MCF 10A (cell line): ENCODE measurements around the gene PLEK. TPM values are rescaled to one million over a fixed set of nuclear protein-coding genes. Genes with fewer than 3 reads are reported as not detected.
"Not testable (repeated sequence)": the region's sequence is repeated elsewhere in the genome, so short reads cannot be mapped to it uniquely, and the experiment has no call there.

Source experiments
- BruUV-seq: library from RNA; stranded (reverse); fragments of 400-500 nt; replicated peaks from 2 replicates; lab custom pipeline; 2021; lab: Mats Ljungman, UMichigan
- CTCF ChIA-PET: fragments of 300-600 bp; sonication (Branson Sonifier 250); formaldehyde crosslinking; extraction: SDS; loops from one replicate; lab custom pipeline; 2021; ENCODE audit warnings: antibody characterized with exemption, inconsistent platforms; lab: Yijun Ruan, JAX
- POLR2A ChIA-PET: fragments of 300-600, 350-650 bp; sonication (Branson Sonifier 250); formaldehyde crosslinking; extraction: SDS; loops from one replicate; lab custom pipeline; 2020; ENCODE audit warnings: antibody characterized with exemption, inconsistent platforms; lab: Yijun Ruan, JAX
- DNase-seq: peaks from one replicate; pipeline ENCODE4 v3.0.0-alpha.2; 2018; ENCODE audit not compliant: unreplicated experiment
- H3K27ac Mint-ChIP-seq: one replicate; pipeline ENCODE4 v1.8.0; 2022; ENCODE audit warnings: mild to moderate bottlenecking, low read depth, mixed read lengths; ENCODE audit not compliant: unreplicated experiment
- H3K27me3 Mint-ChIP-seq: one replicate; pipeline ENCODE4 v1.8.0; 2022; ENCODE audit warnings: mixed read lengths; ENCODE audit not compliant: insufficient read depth, unreplicated experiment
- H3K36me3 Mint-ChIP-seq: one replicate; pipeline ENCODE4 v1.8.0; 2022; ENCODE audit warnings: mild to moderate bottlenecking, moderate library complexity, mixed read lengths; ENCODE audit not compliant: insufficient read depth, unreplicated experiment
- H3K4me1 Mint-ChIP-seq: one replicate; pipeline ENCODE4 v1.8.0; 2022; ENCODE audit warnings: mixed read lengths; ENCODE audit not compliant: insufficient read depth, unreplicated experiment
- H3K4me3 Mint-ChIP-seq: one replicate; pipeline ENCODE4 v1.8.0; 2022; ENCODE audit warnings: mild to moderate bottlenecking, moderate library complexity, mixed read lengths; ENCODE audit not compliant: unreplicated experiment
- H3K9me3 Mint-ChIP-seq: one replicate; pipeline ENCODE4 v1.8.0; 2022; ENCODE audit warnings: mixed read lengths; ENCODE audit not compliant: unreplicated experiment
- intact Hi-C: fragments of 100-400 bp; cut with micrococcal nuclease; formaldehyde crosslinking; loops from 2 replicates; pipeline ENCODE4 v1.14.1; 2022
- total RNA-seq: library from RNA; stranded (reverse); gene quantifications from 2 replicates; pipeline ENCODE4 v1.2.3, GENCODE V29; 2022
- TF ChIP-seq, protein P1 (sequence below): fragments of 200-600 bp; IDR thresholded peaks from one replicate; pipeline ENCODE4 v1.8.0; 2022; ENCODE audit warnings: antibody characterized with exemption, mild to moderate bottlenecking; ENCODE audit not compliant: unreplicated experiment

PLEK gene
- total RNA-seq, 1 experiment from 2014 or later, result not detected

DNA sequence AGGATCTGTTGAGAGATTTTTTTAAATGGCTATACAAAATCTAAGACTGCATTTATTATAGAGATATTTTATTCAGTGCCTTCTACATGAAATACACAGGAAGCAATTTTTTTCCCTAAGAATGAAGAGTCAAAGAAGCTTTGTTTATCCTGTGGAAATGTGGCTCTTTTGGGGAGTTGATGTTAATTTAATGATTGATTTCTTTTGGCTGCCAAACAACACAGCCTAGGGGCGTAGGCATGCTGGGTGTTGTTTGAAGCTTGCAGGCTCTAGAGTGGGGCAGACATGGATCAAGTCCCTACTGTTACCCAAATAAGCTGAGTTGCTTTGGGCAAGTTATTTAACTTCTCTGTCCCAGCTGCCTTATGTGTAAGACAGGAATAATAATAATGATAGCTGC lies 21.1 kb upstream of the PLEK start:
- no peaks in the 10 kb centered on the region for H3K4me1 Mint-ChIP-seq
- peaks cover 37% of the 10 kb centered on the region for H3K27me3 Mint-ChIP-seq
- no peak overlapping the region for H3K27ac Mint-ChIP-seq
- BruUV-seq, result no TSS peak
- no peaks in the 10 kb centered on the region for H3K9me3 Mint-ChIP-seq
- ChIA-PET CTCF (interaction anchor here (0.6 to 1.2 kb wide), 3 partner anchors 8 to 17 kb away, joined by 3 read pairs; no protein-coding TSS in a partner anchor), POLR2A (interaction anchor here (0.5 to 0.6 kb wide), 2 partner anchors 91 to 123 kb away, joined by 4 read pairs; partner anchors contain the start of genes APLF and FBXO48)
- peak; percentile 17 for DNase-seq
- H3K4me3 Mint-ChIP-seq, result no peak overlapping the region
- H3K36me3 Mint-ChIP-seq, result no peaks in the 10 kb centered on the region
- intact Hi-C loops, result no loop called here
- TF ChIP-seq, protein P1, sequence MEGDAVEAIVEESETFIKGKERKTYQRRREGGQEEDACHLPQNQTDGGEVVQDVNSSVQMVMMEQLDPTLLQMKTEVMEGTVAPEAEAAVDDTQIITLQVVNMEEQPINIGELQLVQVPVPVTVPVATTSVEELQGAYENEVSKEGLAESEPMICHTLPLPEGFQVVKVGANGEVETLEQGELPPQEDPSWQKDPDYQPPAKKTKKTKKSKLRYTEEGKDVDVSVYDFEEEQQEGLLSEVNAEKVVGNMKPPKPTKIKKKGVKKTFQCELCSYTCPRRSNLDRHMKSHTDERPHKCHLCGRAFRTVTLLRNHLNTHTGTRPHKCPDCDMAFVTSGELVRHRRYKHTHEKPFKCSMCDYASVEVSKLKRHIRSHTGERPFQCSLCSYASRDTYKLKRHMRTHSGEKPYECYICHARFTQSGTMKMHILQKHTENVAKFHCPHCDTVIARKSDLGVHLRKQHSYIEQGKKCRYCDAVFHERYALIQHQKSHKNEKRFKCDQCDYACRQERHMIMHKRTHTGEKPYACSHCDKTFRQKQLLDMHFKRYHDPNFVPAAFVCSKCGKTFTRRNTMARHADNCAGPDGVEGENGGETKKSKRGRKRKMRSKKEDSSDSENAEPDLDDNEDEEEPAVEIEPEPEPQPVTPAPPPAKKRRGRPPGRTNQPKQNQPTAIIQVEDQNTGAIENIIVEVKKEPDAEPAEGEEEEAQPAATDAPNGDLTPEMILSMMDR, result no peak

DNA sequence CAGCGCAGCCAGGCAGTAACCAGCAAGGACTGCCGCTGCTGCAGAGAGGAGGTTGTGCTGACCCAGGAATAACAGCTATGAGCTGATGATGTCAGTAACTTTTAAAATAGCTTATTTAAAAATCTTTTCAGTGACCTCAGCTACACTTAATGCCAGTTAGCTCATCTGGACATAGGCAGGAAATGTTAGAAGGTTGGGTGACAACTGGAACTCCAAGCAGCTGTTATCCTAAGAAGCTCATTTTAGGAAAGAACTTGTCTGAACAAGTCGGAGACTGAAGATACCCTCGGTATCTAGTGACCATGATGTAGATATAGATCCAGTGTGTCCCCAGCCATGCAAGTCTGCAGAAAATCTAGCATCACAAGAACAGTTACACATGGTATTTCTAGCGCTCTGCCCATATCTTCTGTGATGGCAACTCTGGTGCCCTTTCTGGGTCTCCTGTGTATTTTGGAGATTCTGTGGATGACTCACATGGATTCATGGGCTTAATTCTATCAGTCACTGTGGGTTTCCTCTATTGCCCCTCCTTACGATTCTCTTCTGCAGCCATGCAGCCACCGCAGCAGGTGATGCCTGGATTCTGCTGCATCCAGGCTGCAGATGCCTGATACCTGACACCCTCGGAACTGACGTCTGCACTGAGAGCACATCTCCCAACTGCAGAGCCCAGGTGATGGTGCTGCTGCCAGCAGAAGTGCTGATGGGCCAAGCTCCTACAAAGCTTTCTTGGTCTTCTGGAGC lies 19.8 kb upstream of the PLEK start:
- intact Hi-C loops, result no loop called here
- ChIA-PET POLR2A (interaction anchor here (0.9 kb wide), 1 partner anchor 8 kb away, joined by 3 read pairs; no protein-coding TSS in a partner anchor), CTCF (interaction anchor here (0.5 to 1.2 kb wide), 4 partner anchors 16 to 133 kb away, joined by 3 to 7 read pairs (median 4); partner anchors contain the start of gene CNRIP1)
- Mint-ChIP-seq H3K27me3 (peaks cover 37% of the 10 kb centered on the region), H3K4me1 (no peaks in the 10 kb centered on the region), H3K36me3 (no peaks in the 10 kb centered on the region), H3K27ac (no peak overlapping the region), H3K4me3 (no peak overlapping the region), H3K9me3 (no peaks in the 10 kb centered on the region)
- no TSS peak for BruUV-seq
- DNase-seq, result no peak
- TF ChIP-seq, protein P1, result no peak

DNA sequence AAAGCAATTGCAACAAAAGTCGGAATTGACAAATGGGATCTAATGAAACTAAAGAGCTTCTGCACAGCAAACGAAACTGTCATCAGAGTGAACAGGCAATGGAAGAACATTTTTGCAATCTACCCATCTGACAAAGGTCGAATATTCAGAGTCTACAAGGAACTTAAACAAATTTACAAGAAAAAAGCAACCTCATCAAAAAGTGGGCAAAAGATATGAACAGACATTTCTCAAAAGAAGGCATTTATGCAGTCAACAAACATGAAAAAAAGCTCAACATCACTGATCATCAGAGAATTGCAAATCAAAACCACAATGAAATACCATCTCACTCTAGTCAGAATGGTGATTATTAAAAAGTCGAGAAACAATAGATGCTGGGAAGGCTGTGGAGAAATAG lies 16.0 kb upstream of the PLEK start:
- intact Hi-C loops, BruUV-seq, H3K27ac Mint-ChIP-seq: not testable (repeated sequence)

DNA sequence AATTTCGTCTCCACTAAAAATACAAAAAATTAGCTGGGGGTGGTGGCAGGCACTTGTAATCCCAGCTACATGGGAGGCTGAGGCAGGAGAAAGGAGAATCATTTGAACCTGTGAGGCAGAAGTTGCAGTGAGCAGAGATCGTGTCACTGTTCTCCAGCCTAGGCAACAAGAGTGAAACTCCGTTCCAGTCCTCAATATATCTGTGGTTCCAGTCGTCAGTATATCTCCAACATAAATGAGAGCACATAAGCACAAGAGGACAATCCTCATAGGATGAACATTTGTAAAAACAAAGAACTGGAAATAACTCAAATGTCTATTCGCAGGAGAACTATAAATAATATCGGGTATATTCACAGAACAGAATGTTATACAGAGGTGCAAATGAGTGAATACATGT lies 13.1 kb upstream of the PLEK start:
- H3K27me3 Mint-ChIP-seq, result peaks cover 7% of the 10 kb centered on the region
- no peaks in the 10 kb centered on the region for H3K4me1 Mint-ChIP-seq
- no peak overlapping the region for H3K4me3 Mint-ChIP-seq
- no peak for DNase-seq
- H3K27ac Mint-ChIP-seq, result no peak overlapping the region
- ChIA-PET POLR2A (interaction anchor here (0.8 to 1.1 kb wide), 2 partner anchors 32 to 89 kb away, joined by 3 read pairs; partner anchors contain the start of gene CNRIP1), CTCF (interaction anchor here (0.9 kb wide), 1 partner anchor 90 kb away, joined by 5 read pairs; no protein-coding TSS in a partner anchor)
- no peaks in the 10 kb centered on the region for H3K36me3 Mint-ChIP-seq
- no TSS peak for BruUV-seq
- H3K9me3 Mint-ChIP-seq, result no peaks in the 10 kb centered on the region
- TF ChIP-seq, protein P1, result no peak
- intact Hi-C loops, result no loop called here

More for the DNA sequence above, 16.0 kb upstream of the PLEK start:
- ChIA-PET CTCF (interaction anchor here (0.6 kb wide), 1 partner anchor 19 kb away, joined by 3 read pairs; no protein-coding TSS in a partner anchor), POLR2A (interaction anchor here (0.9 kb wide), 1 partner anchor 29 kb away, joined by 4 read pairs; no protein-coding TSS in a partner anchor)
- not testable (repeated sequence) for DNase-seq, H3K4me1 Mint-ChIP-seq, H3K4me3 Mint-ChIP-seq, H3K36me3 Mint-ChIP-seq, H3K9me3 Mint-ChIP-seq
- H3K27me3 Mint-ChIP-seq, result peaks cover 24% of the 10 kb centered on the region
